ENCODE data around the gene TGFBI. TPM values are rescaled to one million over a fixed set of nuclear protein-coding genes. Genes with fewer than 3 reads are reported as not detected.

The TGFBI gene
- total RNA-seq, 1 donor from 2014 or later = 204 TPM

DNA sequence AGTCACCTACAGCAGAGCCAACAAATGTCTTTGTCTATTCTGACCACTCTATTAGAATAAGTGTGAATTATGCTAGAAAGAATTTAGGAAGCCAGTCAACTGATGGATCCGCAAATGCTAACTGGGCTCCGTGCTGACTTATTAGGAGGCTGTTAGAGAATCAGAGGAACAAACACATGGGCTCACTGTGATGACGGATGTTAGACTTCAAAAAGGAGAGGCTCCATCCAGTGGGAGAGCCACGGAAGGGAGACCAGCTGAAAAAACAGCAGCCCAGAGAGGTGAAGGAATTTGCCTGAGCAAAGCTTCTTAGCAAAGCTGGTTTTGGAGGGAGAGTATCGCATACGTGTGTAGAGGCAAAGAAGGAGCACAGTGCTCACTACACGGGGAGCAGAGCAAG, 5.8 kb upstream of the TGFBI start:
- no peak overlapping the region for H3K27ac ChIP-seq (ENCODE audit: low read depth, low read length)
- H3K9ac ChIP-seq (ENCODE audit: low read depth in 1 of 3, low read length in 3 of 3) = no peak overlapping the region
- peaks cover 25 to 33% (median 29%) of the 10 kb centered on the region in 3 donors for H3K4me1 ChIP-seq (ENCODE audit: control insufficient read depth in 3 of 3, insufficient read depth in 3 of 3, low read length in 3 of 3)
- no peaks in the 10 kb centered on the region for H3K9me3 ChIP-seq (ENCODE audit: control insufficient read depth in 3 of 3, low read length in 3 of 3)
- H3K27me3 ChIP-seq (ENCODE audit: control insufficient read depth in 3 of 3, insufficient read depth in 3 of 3, low read length in 3 of 3) = peaks cover 0 to 4% (median 0%) of the 10 kb centered on the region in 3 donors
- H3K36me3 ChIP-seq (ENCODE audit: control insufficient read depth in 3 of 3, insufficient read depth in 3 of 3, low read length in 3 of 3) = no peaks in the 10 kb centered on the region
- H3K4me3 ChIP-seq (ENCODE audit: low read length in 3 of 3) = no peak overlapping the region

DNA sequence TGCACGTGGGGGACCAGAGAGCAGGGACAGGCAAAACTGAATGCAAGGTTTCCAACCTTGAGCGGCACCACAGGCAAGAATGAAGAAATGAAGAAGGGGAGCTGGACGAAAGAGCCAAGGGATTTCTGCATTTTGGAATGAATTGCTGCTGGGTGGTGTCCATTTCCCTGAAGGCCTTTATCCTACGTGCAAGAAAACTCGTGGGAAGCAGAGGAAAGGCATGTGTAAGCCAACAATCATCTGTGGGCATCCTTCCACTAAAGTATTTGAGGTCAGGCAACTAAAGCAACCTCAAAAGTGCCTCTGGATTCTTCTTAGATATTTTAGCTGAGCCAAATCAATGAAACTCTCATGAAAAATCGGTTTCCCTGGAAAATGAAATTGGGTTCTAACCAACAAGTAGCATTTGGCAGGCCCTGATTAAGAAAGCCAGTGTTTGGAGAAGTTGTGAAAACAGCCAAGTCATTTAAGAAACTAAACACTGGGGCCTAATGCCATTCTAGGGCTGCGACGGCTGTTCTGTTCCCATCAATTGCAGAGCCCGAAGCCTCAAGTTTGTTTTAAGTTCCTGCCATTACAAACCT, 4.7 kb upstream of the TGFBI start:
- Histone ChIP-seq H3K36me3 (ENCODE audit: control insufficient read depth in 3 of 3, insufficient read depth in 3 of 3, low read length in 3 of 3) (no peaks in the 10 kb centered on the region), H3K4me1 (ENCODE audit: control insufficient read depth in 3 of 3, insufficient read depth in 3 of 3, low read length in 3 of 3) (peaks cover 31 to 37% (median 31%) of the 10 kb centered on the region in 3 donors), H3K27ac (ENCODE audit: low read depth, low read length) (no peak overlapping the region), H3K9ac (ENCODE audit: low read depth in 1 of 3, low read length in 3 of 3) (no peak overlapping the region), H3K9me3 (ENCODE audit: control insufficient read depth in 3 of 3, low read length in 3 of 3) (no peaks in the 10 kb centered on the region), H3K27me3 (ENCODE audit: control insufficient read depth in 3 of 3, insufficient read depth in 3 of 3, low read length in 3 of 3) (peaks cover 0 to 7% (median 0%) of the 10 kb centered on the region in 3 donors), H3K4me3 (ENCODE audit: low read length in 3 of 3) (no peak overlapping the region)

DNA sequence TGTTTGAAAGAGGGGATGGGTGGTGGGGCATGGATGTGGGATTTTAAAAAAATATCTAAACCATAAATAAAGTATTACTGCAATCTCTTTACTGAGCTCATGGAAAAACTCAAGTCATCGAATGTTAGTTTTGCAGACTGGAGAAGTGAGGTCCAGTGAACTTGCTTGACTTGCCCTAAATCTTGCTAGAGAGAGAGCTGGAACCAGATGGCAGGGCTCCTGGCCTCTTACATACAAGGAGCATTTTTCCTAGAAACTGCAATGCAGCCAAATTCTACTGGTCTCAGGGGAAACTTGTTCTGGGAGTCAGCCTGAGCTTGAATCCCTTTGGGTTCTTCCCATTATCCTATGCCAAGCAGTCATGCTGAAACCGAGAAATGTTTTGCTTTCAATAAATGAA, 2.9 kb upstream of the TGFBI start:
- H3K9me3 ChIP-seq (ENCODE audit: control insufficient read depth in 3 of 3, low read length in 3 of 3) = no peaks in the 10 kb centered on the region
- no peak overlapping the region for H3K9ac ChIP-seq (ENCODE audit: low read depth in 1 of 3, low read length in 3 of 3)
- H3K4me3 ChIP-seq (ENCODE audit: low read length in 3 of 3) = no peak overlapping the region
- H3K27me3 ChIP-seq (ENCODE audit: control insufficient read depth in 3 of 3, insufficient read depth in 3 of 3, low read length in 3 of 3) = peaks cover 0 to 12% (median 0%) of the 10 kb centered on the region in 3 donors
- H3K36me3 ChIP-seq (ENCODE audit: control insufficient read depth in 3 of 3, insufficient read depth in 3 of 3, low read length in 3 of 3) = no peaks in the 10 kb centered on the region
- H3K4me1 ChIP-seq (ENCODE audit: control insufficient read depth in 3 of 3, insufficient read depth in 3 of 3, low read length in 3 of 3) = peaks cover 24 to 36% (median 35%) of the 10 kb centered on the region in 3 donors
- H3K27ac ChIP-seq (ENCODE audit: low read depth, low read length) = peak overlapping the region; percentile 26

DNA sequence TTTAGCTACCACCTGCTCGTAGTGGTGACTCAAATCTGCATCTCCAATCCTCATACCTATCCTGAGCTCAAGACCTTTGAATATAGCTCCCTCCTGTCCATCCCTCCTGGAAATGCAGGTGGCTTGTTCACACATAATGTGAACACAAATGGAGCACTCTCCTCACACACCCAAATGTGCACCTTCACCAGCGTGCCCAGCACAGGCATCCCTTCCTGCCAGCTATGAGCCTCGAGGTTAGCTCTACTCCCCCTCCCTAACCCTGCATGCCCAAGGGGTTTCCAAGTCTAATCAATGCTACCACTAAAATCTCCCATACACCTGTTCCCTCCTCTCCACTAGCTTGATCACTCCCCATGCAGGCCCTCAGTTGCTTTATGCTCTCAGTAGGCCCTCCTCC, 2.2 kb upstream of the TGFBI start:
- Histone ChIP-seq H3K9ac (ENCODE audit: low read depth in 1 of 3, low read length in 3 of 3) (no peak overlapping the region), H3K27ac (ENCODE audit: low read depth, low read length) (peak overlapping the region; percentile 7), H3K36me3 (ENCODE audit: control insufficient read depth in 3 of 3, insufficient read depth in 3 of 3, low read length in 3 of 3) (no peaks in the 10 kb centered on the region), H3K9me3 (ENCODE audit: control insufficient read depth in 3 of 3, low read length in 3 of 3) (no peaks in the 10 kb centered on the region), H3K27me3 (ENCODE audit: control insufficient read depth in 3 of 3, insufficient read depth in 3 of 3, low read length in 3 of 3) (peaks cover 0 to 12% (median 0%) of the 10 kb centered on the region in 3 donors), H3K4me1 (ENCODE audit: control insufficient read depth in 3 of 3, insufficient read depth in 3 of 3, low read length in 3 of 3) (peaks cover 20 to 32% (median 32%) of the 10 kb centered on the region in 3 donors), H3K4me3 (ENCODE audit: low read length in 3 of 3) (no peak overlapping the region)

DNA sequence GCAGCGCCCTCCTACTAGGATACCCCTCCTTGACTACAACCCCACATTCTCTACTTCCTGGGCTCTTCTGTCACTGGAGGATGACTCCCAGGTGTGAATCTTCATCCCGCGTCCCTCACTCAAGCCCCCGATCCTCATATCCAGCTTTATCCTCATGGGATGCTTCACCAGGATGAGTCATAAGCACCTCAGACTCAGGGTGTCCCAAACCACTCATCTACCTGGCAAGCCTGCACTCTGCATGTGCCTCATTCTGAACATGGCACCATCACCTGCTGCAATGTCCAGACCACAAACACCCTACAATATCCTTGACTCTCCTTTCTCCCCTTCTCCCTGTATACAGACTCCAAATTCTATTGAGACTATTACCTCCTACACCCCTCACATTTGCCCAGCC, 1.5 kb upstream of the TGFBI start:
- no peak overlapping the region for H3K4me3 ChIP-seq (ENCODE audit: low read length in 3 of 3)
- H3K27me3 ChIP-seq (ENCODE audit: control insufficient read depth in 3 of 3, insufficient read depth in 3 of 3, low read length in 3 of 3) = peaks cover 0 to 12% (median 0%) of the 10 kb centered on the region in 3 donors
- H3K9ac ChIP-seq (ENCODE audit: low read depth in 1 of 3, low read length in 3 of 3) = no peak overlapping the region
- H3K4me1 ChIP-seq (ENCODE audit: control insufficient read depth in 3 of 3, insufficient read depth in 3 of 3, low read length in 3 of 3) = peaks cover 25 to 37% (median 34%) of the 10 kb centered on the region in 3 donors
- H3K9me3 ChIP-seq (ENCODE audit: control insufficient read depth in 3 of 3, low read length in 3 of 3) = no peaks in the 10 kb centered on the region
- H3K27ac ChIP-seq (ENCODE audit: low read depth, low read length) = no peak overlapping the region
- no peaks in the 10 kb centered on the region for H3K36me3 ChIP-seq (ENCODE audit: control insufficient read depth in 3 of 3, insufficient read depth in 3 of 3, low read length in 3 of 3)

DNA sequence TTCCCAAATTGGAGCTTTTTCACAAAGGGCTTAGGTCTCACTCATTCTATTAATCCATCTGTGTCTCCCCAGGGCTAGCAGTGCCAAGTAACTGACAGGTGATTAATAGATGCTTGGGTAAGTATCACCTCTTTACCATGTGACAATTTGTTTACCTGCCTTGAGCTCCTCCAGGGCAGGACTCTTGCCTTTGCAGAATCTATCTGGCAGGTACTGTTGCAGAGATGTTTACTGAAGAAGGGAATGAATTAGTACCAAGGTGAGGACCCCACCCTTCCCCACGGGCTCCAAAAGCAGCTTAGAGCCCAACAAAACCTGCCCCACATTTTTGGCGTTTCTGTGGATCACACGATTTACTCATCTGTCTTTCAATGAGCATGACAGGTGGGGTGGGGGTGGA, 698 bp upstream of the TGFBI start:
- Histone ChIP-seq H3K4me1 (ENCODE audit: control insufficient read depth in 3 of 3, insufficient read depth in 3 of 3, low read length in 3 of 3) (peaks cover 25 to 44% (median 34%) of the 10 kb centered on the region in 3 donors), H3K36me3 (ENCODE audit: control insufficient read depth in 3 of 3, insufficient read depth in 3 of 3, low read length in 3 of 3) (no peaks in the 10 kb centered on the region), H3K9ac (ENCODE audit: low read depth in 1 of 3, low read length in 3 of 3) (no peak overlapping the region), H3K4me3 (ENCODE audit: low read length in 3 of 3) (peak overlapping the region in 1 of 3 donors; percentile 73), H3K27ac (ENCODE audit: low read depth, low read length) (no peak overlapping the region), H3K9me3 (ENCODE audit: control insufficient read depth in 3 of 3, low read length in 3 of 3) (no peaks in the 10 kb centered on the region), H3K27me3 (ENCODE audit: control insufficient read depth in 3 of 3, insufficient read depth in 3 of 3, low read length in 3 of 3) (peaks cover 0 to 12% (median 0%) of the 10 kb centered on the region in 3 donors)

DNA sequence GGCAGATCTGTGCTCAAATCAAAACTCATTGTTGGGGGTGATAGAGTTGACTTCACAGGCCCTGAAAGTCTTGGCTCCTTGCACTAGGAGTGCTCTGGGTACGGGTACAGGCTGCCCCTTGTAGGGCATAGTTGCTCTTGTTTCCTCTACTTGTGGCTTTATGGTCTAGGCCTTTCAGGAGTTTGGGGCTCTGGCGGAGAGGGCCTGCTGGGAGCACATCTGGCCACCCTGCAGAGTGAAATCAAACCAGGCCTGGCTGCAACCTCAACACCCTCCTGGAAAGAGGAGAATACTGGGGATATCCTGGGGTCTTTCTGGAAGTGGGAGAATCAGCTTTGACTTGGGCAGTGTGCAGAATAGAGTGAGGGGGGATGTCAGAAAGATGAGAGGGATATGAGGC, 1.5 kb downstream of the TGFBI start:
- H3K9ac ChIP-seq (ENCODE audit: low read depth in 1 of 3, low read length in 3 of 3) = peak overlapping the region in 1 of 3 donors; percentile 40
- H3K27ac ChIP-seq (ENCODE audit: low read depth, low read length) = peak overlapping the region; percentile 6

DNA sequence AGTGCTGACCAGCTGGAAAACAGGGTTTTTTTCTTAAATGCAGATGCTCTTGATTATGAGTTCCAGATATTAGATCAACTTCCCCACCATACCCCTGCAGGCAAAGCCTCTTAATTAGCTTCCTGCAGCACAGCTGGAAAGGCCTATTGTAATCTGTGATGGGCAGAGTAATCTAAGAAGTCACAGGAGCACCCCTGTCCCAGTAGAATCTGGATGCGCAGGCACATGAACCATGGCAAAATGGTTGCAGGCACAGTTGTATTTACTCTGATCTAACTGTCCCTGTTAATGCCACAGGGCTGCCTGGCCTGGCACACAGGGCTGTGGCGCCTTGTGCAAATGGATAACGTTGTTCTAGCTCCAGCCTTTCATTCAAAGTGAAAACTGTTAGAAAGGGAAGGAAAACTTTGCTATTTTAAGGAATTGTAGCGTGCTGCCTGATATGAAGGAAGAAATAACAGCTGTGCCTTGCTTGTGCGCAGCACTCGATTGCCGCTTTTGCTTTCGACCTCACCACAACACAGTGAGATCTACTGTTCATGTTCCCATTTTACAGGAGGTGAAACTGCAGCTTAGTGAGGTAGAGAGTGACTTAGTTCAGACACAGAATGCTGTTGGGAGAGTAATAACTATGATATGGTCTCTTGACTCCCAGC, 2.3 kb downstream of the TGFBI start:
- Histone ChIP-seq H3K4me1 (ENCODE audit: control insufficient read depth in 3 of 3, insufficient read depth in 3 of 3, low read length in 3 of 3) (peaks cover 34 to 61% (median 53%) of the 10 kb centered on the region in 3 donors), H3K36me3 (ENCODE audit: control insufficient read depth in 3 of 3, insufficient read depth in 3 of 3, low read length in 3 of 3) (peaks cover 0 to 2% (median 0%) of the 10 kb centered on the region in 3 donors), H3K4me3 (ENCODE audit: low read length in 3 of 3) (peak overlapping the region in 2 of 3 donors; percentile 11 to 45), H3K27ac (ENCODE audit: low read depth, low read length) (peak overlapping the region; percentile 6), H3K9me3 (ENCODE audit: control insufficient read depth in 3 of 3, low read length in 3 of 3) (no peaks in the 10 kb centered on the region), H3K9ac (ENCODE audit: low read depth in 1 of 3, low read length in 3 of 3) (peak overlapping the region in 2 of 3 donors; percentile 18 to 40), H3K27me3 (ENCODE audit: control insufficient read depth in 3 of 3, insufficient read depth in 3 of 3, low read length in 3 of 3) (peaks cover 0 to 12% (median 0%) of the 10 kb centered on the region in 3 donors)

More for the DNA sequence above, 1.5 kb downstream of the TGFBI start:
- Histone ChIP-seq H3K4me3 (ENCODE audit: low read length in 3 of 3) (peak overlapping the region in 2 of 3 donors; percentile 13 to 61), H3K36me3 (ENCODE audit: control insufficient read depth in 3 of 3, insufficient read depth in 3 of 3, low read length in 3 of 3) (no peaks in the 10 kb centered on the region), H3K4me1 (ENCODE audit: control insufficient read depth in 3 of 3, insufficient read depth in 3 of 3, low read length in 3 of 3) (peaks cover 29 to 55% (median 47%) of the 10 kb centered on the region in 3 donors), H3K27me3 (ENCODE audit: control insufficient read depth in 3 of 3, insufficient read depth in 3 of 3, low read length in 3 of 3) (peaks cover 0 to 12% (median 0%) of the 10 kb centered on the region in 3 donors), H3K9me3 (ENCODE audit: control insufficient read depth in 3 of 3, low read length in 3 of 3) (no peaks in the 10 kb centered on the region)

DNA sequence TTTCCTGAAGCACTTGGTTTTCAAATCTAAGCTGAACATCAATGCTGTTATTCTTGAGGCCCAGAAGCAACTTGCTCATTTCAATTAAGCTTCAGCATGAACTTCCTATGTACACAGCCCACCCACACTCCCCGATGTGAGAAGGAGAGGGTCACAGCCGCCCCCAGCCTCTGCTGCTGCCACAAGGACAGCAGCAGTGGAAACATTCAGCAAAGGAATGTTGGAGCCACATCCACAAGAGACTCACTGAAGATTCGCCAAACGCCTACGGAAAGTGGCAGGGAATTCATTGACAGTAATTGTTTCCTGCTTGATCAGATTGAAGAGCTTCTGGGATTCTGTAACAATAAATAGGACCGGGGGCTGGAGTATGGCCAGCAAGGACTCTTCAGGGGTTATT, 2.9 kb downstream of the TGFBI start:
- H3K9me3 ChIP-seq (ENCODE audit: control insufficient read depth in 3 of 3, low read length in 3 of 3) = no peaks in the 10 kb centered on the region
- H3K4me1 ChIP-seq (ENCODE audit: control insufficient read depth in 3 of 3, insufficient read depth in 3 of 3, low read length in 3 of 3) = peaks cover 40 to 68% (median 56%) of the 10 kb centered on the region in 3 donors
- H3K9ac ChIP-seq (ENCODE audit: low read depth in 1 of 3, low read length in 3 of 3) = peak overlapping the region in 1 of 3 donors; percentile 40
- peaks cover 0 to 2% (median 0%) of the 10 kb centered on the region in 3 donors for H3K36me3 ChIP-seq (ENCODE audit: control insufficient read depth in 3 of 3, insufficient read depth in 3 of 3, low read length in 3 of 3)
- H3K27ac ChIP-seq (ENCODE audit: low read depth, low read length) = no peak overlapping the region
- H3K4me3 ChIP-seq (ENCODE audit: low read length in 3 of 3) = peak overlapping the region in 2 of 3 donors; percentile 11 to 35
- peaks cover 0 to 12% (median 0%) of the 10 kb centered on the region in 3 donors for H3K27me3 ChIP-seq (ENCODE audit: control insufficient read depth in 3 of 3, insufficient read depth in 3 of 3, low read length in 3 of 3)

DNA sequence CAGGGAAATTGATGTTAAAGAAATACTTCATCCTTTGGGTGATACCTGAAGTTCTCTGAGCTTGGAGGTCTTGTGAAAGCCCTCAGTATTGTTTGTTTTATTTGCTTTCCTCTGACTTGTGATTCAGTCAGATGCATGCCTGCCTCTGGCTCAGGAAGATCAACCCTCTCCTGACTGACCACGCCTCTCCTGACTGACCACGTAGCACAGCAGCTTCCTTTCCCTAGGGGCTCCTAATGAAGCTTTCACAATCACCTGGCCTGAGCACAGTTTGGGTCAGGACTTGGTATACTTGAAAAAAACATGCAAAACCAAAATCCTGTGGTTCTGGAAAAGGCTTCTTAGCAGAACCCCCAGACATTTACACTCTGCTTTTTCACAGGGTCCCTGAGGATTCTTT, 3.8 kb downstream of the TGFBI start:
- H3K4me1 ChIP-seq (ENCODE audit: control insufficient read depth in 3 of 3, insufficient read depth in 3 of 3, low read length in 3 of 3) = peaks cover 49 to 74% (median 57%) of the 10 kb centered on the region in 3 donors
- H3K27ac ChIP-seq (ENCODE audit: low read depth, low read length) = no peak overlapping the region
- peaks cover 0 to 2% (median 0%) of the 10 kb centered on the region in 3 donors for H3K36me3 ChIP-seq (ENCODE audit: control insufficient read depth in 3 of 3, insufficient read depth in 3 of 3, low read length in 3 of 3)
- H3K27me3 ChIP-seq (ENCODE audit: control insufficient read depth in 3 of 3, insufficient read depth in 3 of 3, low read length in 3 of 3) = peaks cover 0 to 10% (median 0%) of the 10 kb centered on the region in 3 donors
- no peak overlapping the region for H3K4me3 ChIP-seq (ENCODE audit: low read length in 3 of 3)
- no peaks in the 10 kb centered on the region for H3K9me3 ChIP-seq (ENCODE audit: control insufficient read depth in 3 of 3, low read length in 3 of 3)
- H3K9ac ChIP-seq (ENCODE audit: low read depth in 1 of 3, low read length in 3 of 3) = no peak overlapping the region
